Ovary (tissue), 3 donors: ENCODE measurements around the gene ACOT7.

ENCODE experiments used
- CTCF ChIP-seq, 3 donors: fragments of 450-650 bp in 2 of 3; fragments of 200-600 bp in 1 of 3; IDR thresholded peaks; one replicate each; pipeline versions ENCODE4 v1.5.1 to v1.8.0; 2016 to 2022; ENCODE audit warnings: antibody characterized with exemption in 3 of 3, mild to moderate bottlenecking in 1 of 3
- EP300 ChIP-seq: sonication (generic); formaldehyde crosslinking; IDR thresholded peaks from one replicate; pipeline ENCODE4 v1.6.1; 2017; ENCODE audit warnings: antibody characterized with exemption
- POLR2A ChIP-seq: fragments of 450-650 bp; IDR thresholded peaks from one replicate; pipeline ENCODE4 v1.6.1; 2017; ENCODE audit warnings: antibody characterized with exemption, mild to moderate bottlenecking, moderate library complexity
- donor health status: DM: no; HTN: no; CAD: no.

DNA sequence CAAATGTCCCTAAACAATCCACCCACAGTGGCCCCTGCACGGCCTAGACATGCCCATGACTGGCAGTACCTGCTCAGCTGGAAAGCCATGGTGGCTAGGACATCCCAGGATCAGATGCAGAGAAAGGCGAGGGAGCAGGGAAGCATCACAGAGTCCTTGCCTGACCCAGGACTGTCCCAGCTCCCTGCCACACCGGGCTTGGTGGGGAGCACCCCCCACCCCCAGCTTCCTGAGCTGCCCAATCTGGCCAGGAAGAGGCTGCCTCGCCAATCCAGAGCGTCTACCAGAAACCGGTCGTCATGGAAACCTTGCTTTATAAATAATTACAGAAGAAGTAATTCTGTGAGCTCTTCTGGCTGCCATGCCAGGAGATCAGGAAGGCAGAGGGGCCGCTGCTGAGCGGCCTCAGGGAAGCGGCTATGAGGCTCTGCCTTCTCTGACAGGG is 34.8 kb downstream of the ACOT7 start:
- TF ChIP-seq POLR2A = no peak
- TF ChIP-seq CTCF (IDR thresholded peaks at IDR 0.05) = no peak
- TF ChIP-seq EP300 = no peak
